HCT116 (cell line): ENCODE results near the gene HAAO.

Experiments used
- CBX3 ChIP-seq: IDR thresholded peaks from 2 replicates; pipeline ENCODE4 v1.6.1; 2012; ENCODE audit warnings: low read depth
- CTCF ChIP-seq, 3 experiments: fragments of 200-600 bp in 1 of 3; sonication (generic) in 1 of 3; IDR thresholded peaks in 2 of 3; conservative IDR thresholded peaks in 1 of 3; 2 replicates each; pipeline ENCODE4 v1.5.1; 2012 to 2017; ENCODE audit warnings: low read depth in 2 of 3, low read length in 2 of 3, antibody characterized with exemption in 1 of 3, borderline replicate concordance in 1 of 3, control low read depth in 1 of 3, mild to moderate bottlenecking in 1 of 3, mixed read lengths in 1 of 3, mixed run types in 1 of 3, moderate library complexity in 1 of 3; ENCODE audit not compliant: insufficient read depth in 1 of 3
- EZH2 ChIP-seq: fragments of 200-600 bp; sonication (generic); IDR thresholded peaks from 2 replicates; pipeline ENCODE4 v1.6.1; 2017; ENCODE audit warnings: antibody characterized with exemption, mixed run types
- EZH2phosphoT487 ChIP-seq: fragments of 200-600 bp; IDR thresholded peaks from 2 replicates; pipeline ENCODE4 v1.6.1; 2018; ENCODE audit warnings: antibody characterized with exemption, borderline replicate concordance
- POLR2A ChIP-seq: IDR thresholded peaks from 2 replicates; pipeline ENCODE4 v1.7.0; 2011; ENCODE audit warnings: borderline replicate concordance; ENCODE audit not compliant: insufficient read depth, insufficient read length; ENCODE audit errors: extremely low read depth
- REST ChIP-seq: IDR thresholded peaks from 2 replicates; pipeline ENCODE4 v1.6.1; 2012; ENCODE audit warnings: low read depth
- SIN3A ChIP-seq: IDR thresholded peaks from 2 replicates; pipeline ENCODE4 v1.6.1; 2012; ENCODE audit warnings: low read depth
- SRF ChIP-seq: IDR thresholded peaks from 2 replicates; pipeline ENCODE4 v1.6.1; 2012; ENCODE audit warnings: low read depth
- ZFX ChIP-seq: fragments of 450-650 bp; IDR thresholded peaks from 2 replicates; pipeline ENCODE4 v1.6.1; 2017
- ZNF274 ChIP-seq: fragments of 200-500 bp; sonication (Bioruptor generic); IDR thresholded peaks from 2 replicates; pipeline ENCODE4 v1.6.1; 2014; ENCODE audit warnings: mild to moderate bottlenecking, low read depth, low read length, inconsistent platforms

GRCh38 chr2:42809819-42810120 is 17.4 kb upstream of the HAAO start:
- TF ChIP-seq EZH2phosphoT487 = no peak
- TF ChIP-seq EZH2 = no peak
- TF ChIP-seq SRF = no peak
- TF ChIP-seq ZFX = no peak
- TF ChIP-seq CTCF (IDR thresholded peaks at IDR 0.05 in 2 of 3, conservative IDR thresholded peaks at IDR 0.05 in 1 of 3; ENCODE audit: borderline replicate concordance in 1 of 3, insufficient read depth in 1 of 3, low read depth in 2 of 3, low read length in 2 of 3) = peak in 1 of 3 experiments; percentile 25; a peak in 1 of 6 replicates
- TF ChIP-seq SIN3A = no peak
- no peak for TF ChIP-seq CBX3
- peak; percentile 18 for TF ChIP-seq POLR2A
- TF ChIP-seq ZNF274 = no peak
- TF ChIP-seq REST = no peak
